ENCODE data around the gene CALHM6.

Gene CALHM6

GRCh38 chr6:116438590-116439448, 22.4 kb upstream of the CALHM6 start:
- no peak for DNase-seq
- TF ChIP-seq, protein P1, sequence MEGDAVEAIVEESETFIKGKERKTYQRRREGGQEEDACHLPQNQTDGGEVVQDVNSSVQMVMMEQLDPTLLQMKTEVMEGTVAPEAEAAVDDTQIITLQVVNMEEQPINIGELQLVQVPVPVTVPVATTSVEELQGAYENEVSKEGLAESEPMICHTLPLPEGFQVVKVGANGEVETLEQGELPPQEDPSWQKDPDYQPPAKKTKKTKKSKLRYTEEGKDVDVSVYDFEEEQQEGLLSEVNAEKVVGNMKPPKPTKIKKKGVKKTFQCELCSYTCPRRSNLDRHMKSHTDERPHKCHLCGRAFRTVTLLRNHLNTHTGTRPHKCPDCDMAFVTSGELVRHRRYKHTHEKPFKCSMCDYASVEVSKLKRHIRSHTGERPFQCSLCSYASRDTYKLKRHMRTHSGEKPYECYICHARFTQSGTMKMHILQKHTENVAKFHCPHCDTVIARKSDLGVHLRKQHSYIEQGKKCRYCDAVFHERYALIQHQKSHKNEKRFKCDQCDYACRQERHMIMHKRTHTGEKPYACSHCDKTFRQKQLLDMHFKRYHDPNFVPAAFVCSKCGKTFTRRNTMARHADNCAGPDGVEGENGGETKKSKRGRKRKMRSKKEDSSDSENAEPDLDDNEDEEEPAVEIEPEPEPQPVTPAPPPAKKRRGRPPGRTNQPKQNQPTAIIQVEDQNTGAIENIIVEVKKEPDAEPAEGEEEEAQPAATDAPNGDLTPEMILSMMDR (IDR thresholded peaks at IDR 0.05): no peak
- Histone ChIP-seq H3K4me1 (peaks cover 0 to 28% (median 5%) of the 10 kb centered on the region in 4 donors), H3K27ac (no peak overlapping the region), H3K9me3 (no peaks in the 10 kb centered on the region), H3K36me3 (peaks cover 0 to 15% (median 10%) of the 10 kb centered on the region in 3 donors), H3K27me3 (no peaks in the 10 kb centered on the region), H3K4me3 (no peak overlapping the region)
- intact Hi-C loops (cut with DNase I; ENCODE audit: low total_unique reads): no loop called here

GRCh38 chr6:116439522-116440051, 21.6 kb upstream of the CALHM6 start:
- no peaks in the 10 kb centered on the region for H3K9me3 ChIP-seq
- peaks cover 0 to 33% (median 5%) of the 10 kb centered on the region in 4 donors for H3K4me1 ChIP-seq
- H3K27ac ChIP-seq: no peak overlapping the region
- H3K27me3 ChIP-seq: no peaks in the 10 kb centered on the region
- intact Hi-C loops (cut with DNase I; ENCODE audit: low total_unique reads): loop anchor here (5.0 kb wide), 1 partner anchor 152 kb away; no protein-coding TSS in a partner anchor
- TF ChIP-seq, protein P1 (IDR thresholded peaks at IDR 0.05): no peak
- H3K36me3 ChIP-seq: peaks cover 0 to 10% (median 10%) of the 10 kb centered on the region in 3 donors
- DNase-seq: no peak
- no peak overlapping the region for H3K4me3 ChIP-seq

- no peak overlapping the region for H3K27ac ChIP-seq
- intact Hi-C loops (cut with DNase I; ENCODE audit: low total_unique reads): loop anchor here (5.0 kb wide), 1 partner anchor 156 kb away; no protein-coding TSS in a partner anchor
- TF ChIP-seq, protein P1 (IDR thresholded peaks at IDR 0.05): no peak
Measured at GRCh38 chr6:116443105-116443504, 18.1 kb upstream of the CALHM6 start.

GRCh38 chr6:116444092-116444491, 17.1 kb upstream of the CALHM6 start:
- no peak overlapping the region for H3K4me3 ChIP-seq
- TF ChIP-seq, protein P1 (IDR thresholded peaks at IDR 0.05): peak; percentile 39 to 44
- H3K4me1 ChIP-seq: peaks cover 0 to 38% (median 5%) of the 10 kb centered on the region in 4 donors
- H3K9me3 ChIP-seq: no peaks in the 10 kb centered on the region
- no peak overlapping the region for H3K27ac ChIP-seq
- intact Hi-C loops (cut with DNase I; ENCODE audit: low total_unique reads): loop anchor here (5.0 kb wide), 1 partner anchor 157 kb away; no protein-coding TSS in a partner anchor
- no peaks in the 10 kb centered on the region for H3K36me3 ChIP-seq
- H3K27me3 ChIP-seq: no peaks in the 10 kb centered on the region
- no peak for DNase-seq

More at GRCh38 chr6:116443105-116443504, 18.1 kb upstream of the CALHM6 start:
- peaks cover 0 to 47% (median 7%) of the 10 kb centered on the region in 4 donors for H3K4me1 ChIP-seq
- no peaks in the 10 kb centered on the region for H3K36me3 ChIP-seq
- DNase-seq: no peak
- no peak overlapping the region for H3K4me3 ChIP-seq
- H3K27me3 ChIP-seq: no peaks in the 10 kb centered on the region
- no peaks in the 10 kb centered on the region for H3K9me3 ChIP-seq

DNA sequence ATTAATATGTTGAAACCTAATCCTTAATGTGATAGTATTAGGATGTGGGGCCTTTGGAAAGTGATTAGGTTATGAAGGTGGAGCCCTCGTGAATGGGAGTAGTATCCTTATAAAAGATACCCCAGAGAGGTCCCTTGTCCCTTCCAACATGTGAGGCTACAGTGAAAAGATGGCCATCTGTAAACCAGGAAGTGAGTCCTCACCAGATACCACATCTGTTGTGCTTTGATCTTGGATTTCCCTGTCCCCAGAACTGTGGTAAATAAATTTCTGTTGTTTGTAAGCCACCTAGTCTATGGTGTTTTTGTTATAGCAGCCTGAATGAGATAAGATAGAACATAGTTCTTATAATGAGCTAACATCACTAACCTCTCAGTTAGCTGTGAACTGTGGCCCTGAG, 16.6 kb upstream of the CALHM6 start:
- DNase-seq: no peak
- Histone ChIP-seq H3K4me3 (no peak overlapping the region), H3K4me1 (peaks cover 0 to 35% (median 5%) of the 10 kb centered on the region in 4 donors), H3K27me3 (no peaks in the 10 kb centered on the region), H3K36me3 (no peaks in the 10 kb centered on the region), H3K9me3 (no peaks in the 10 kb centered on the region), H3K27ac (no peak overlapping the region)
- intact Hi-C loops (cut with DNase I; ENCODE audit: low total_unique reads): loop anchor here (5.0 kb wide), 1 partner anchor 157 kb away; no protein-coding TSS in a partner anchor
- TF ChIP-seq, protein P1 (IDR thresholded peaks at IDR 0.05): no peak
